OCI-LY7 (cell line): ENCODE results near the gene KCNQ5.

Experiments used
- EZH2phosphoT487 ChIP-seq: fragments of 200-600 bp; sonication (generic); IDR thresholded peaks from 2 replicates; pipeline ENCODE4 v1.6.1; 2018; ENCODE audit warnings: low read depth, borderline replicate concordance, mild to moderate bottlenecking, mixed run types, antibody characterized with exemption, low read length, moderate library complexity, mixed read lengths
- TF ChIP-seq, protein P1 (sequence below): fragments of 200-600 bp; sonication (generic); conservative IDR thresholded peaks from 2 replicates; pipeline ENCODE4 v1.5.1; 2014; ENCODE audit warnings: mild to moderate bottlenecking, antibody characterized with exemption, low read length, moderate library complexity, mixed read lengths

GRCh38 chr6:72826744-72827438 lies 205.0 kb downstream of the KCNQ5 start:
- TF ChIP-seq, protein P1, sequence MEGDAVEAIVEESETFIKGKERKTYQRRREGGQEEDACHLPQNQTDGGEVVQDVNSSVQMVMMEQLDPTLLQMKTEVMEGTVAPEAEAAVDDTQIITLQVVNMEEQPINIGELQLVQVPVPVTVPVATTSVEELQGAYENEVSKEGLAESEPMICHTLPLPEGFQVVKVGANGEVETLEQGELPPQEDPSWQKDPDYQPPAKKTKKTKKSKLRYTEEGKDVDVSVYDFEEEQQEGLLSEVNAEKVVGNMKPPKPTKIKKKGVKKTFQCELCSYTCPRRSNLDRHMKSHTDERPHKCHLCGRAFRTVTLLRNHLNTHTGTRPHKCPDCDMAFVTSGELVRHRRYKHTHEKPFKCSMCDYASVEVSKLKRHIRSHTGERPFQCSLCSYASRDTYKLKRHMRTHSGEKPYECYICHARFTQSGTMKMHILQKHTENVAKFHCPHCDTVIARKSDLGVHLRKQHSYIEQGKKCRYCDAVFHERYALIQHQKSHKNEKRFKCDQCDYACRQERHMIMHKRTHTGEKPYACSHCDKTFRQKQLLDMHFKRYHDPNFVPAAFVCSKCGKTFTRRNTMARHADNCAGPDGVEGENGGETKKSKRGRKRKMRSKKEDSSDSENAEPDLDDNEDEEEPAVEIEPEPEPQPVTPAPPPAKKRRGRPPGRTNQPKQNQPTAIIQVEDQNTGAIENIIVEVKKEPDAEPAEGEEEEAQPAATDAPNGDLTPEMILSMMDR, result no peak
- no peak for TF ChIP-seq EZH2phosphoT487
